WERI-Rb-1 (cell line): Measurements from ENCODE around the gene RALA.

ENCODE experiments used
- DNase-seq: peaks from one replicate; pipeline ENCODE4 v3.0.0-alpha.2; 2020
- H3K27ac ChIP-seq: fragments of 250-450 bp; sonication (Bioruptor Pico); 2 replicates; pipeline ENCODE4 v1.5.1; 2020; ENCODE audit warnings: mild to moderate bottlenecking, moderate library complexity
- H3K27me3 ChIP-seq: fragments of 250-450 bp; sonication (Bioruptor Pico); 2 replicates; pipeline ENCODE4 v1.5.1; 2021; ENCODE audit warnings: mild to moderate bottlenecking, low read depth, moderate library complexity; ENCODE audit not compliant: insufficient read depth, severe bottlenecking
- H3K36me3 ChIP-seq: fragments of 250-450 bp; sonication (Bioruptor Pico); 2 replicates; pipeline ENCODE4 v1.5.1; 2020; ENCODE audit warnings: mild to moderate bottlenecking, moderate library complexity
- H3K4me3 ChIP-seq: 2 replicates; pipeline ENCODE4 v1.5.1; 2011; ENCODE audit warnings: low read depth, mild to moderate bottlenecking, control low read depth, low read length
- H3K9me3 ChIP-seq: fragments of 250-450 bp; sonication (Bioruptor Pico); 2 replicates; pipeline ENCODE4 v1.5.1; 2021; ENCODE audit warnings: mild to moderate bottlenecking, moderate library complexity; ENCODE audit not compliant: severe bottlenecking
- CTCF ChIP-seq: IDR thresholded peaks from 2 replicates; pipeline ENCODE4 v1.5.1; 2011; ENCODE audit warnings: low read depth, mild to moderate bottlenecking, control low read depth, inconsistent platforms, low read length

The RALA gene

GRCh38 chr7:39615350-39615975, 7.9 kb upstream of the RALA start:
- TF ChIP-seq CTCF = no peak
- Histone ChIP-seq H3K4me3 (no peak overlapping the region), H3K27me3 (no peaks in the 10 kb centered on the region), H3K36me3 (no peaks in the 10 kb centered on the region), H3K9me3 (no peaks in the 10 kb centered on the region), H3K27ac (no peak overlapping the region)
- DNase-seq = no peak

- no peak for TF ChIP-seq CTCF
- Histone ChIP-seq H3K27ac (no peak overlapping the region), H3K27me3 (no peaks in the 10 kb centered on the region), H3K4me3 (no peak overlapping the region), H3K9me3 (no peaks in the 10 kb centered on the region), H3K36me3 (no peaks in the 10 kb centered on the region)
- no peak for DNase-seq
Observed at GRCh38 chr7:39616138-39616537, 7.2 kb upstream of the RALA start.

- DNase-seq = no peak
- H3K9me3 ChIP-seq = no peaks in the 10 kb centered on the region
- no peaks in the 10 kb centered on the region for H3K27me3 ChIP-seq
- no peak overlapping the region for H3K27ac ChIP-seq
- H3K36me3 ChIP-seq = no peaks in the 10 kb centered on the region
- TF ChIP-seq CTCF = no peak
- no peak overlapping the region for H3K4me3 ChIP-seq
Observed at GRCh38 chr7:39617005-39617404, 6.4 kb upstream of the RALA start.

DNA sequence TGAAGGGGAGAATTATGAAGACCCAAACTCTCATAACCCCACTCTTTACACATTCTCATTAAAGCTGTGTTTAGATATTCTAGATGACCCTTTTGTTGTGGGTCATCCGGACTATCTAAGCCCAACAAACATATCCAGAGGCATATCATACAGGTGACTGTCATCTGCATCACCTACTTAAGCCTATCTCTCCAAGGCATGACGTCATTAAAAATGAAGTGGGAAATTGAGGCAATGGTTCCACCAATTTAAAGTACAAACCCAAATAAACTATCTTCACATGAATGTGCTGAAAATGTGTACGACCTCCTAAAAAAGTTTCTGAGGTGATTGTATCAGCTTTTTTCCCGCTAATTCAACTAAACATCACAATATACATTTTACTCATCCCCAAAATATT, 4.5 kb upstream of the RALA start:
- Histone ChIP-seq H3K36me3 (no peaks in the 10 kb centered on the region), H3K4me3 (no peak overlapping the region), H3K9me3 (no peaks in the 10 kb centered on the region), H3K27ac (no peak overlapping the region), H3K27me3 (no peaks in the 10 kb centered on the region)
- no peak for DNase-seq
- TF ChIP-seq CTCF = no peak

- 0 out of 2 replicates have a peak, but pooled peaks cover 3% of the 10 kb centered on the region for H3K36me3 ChIP-seq
- no peaks in the 10 kb centered on the region for H3K9me3 ChIP-seq
- H3K4me3 ChIP-seq = no peak overlapping the region
- H3K27me3 ChIP-seq = no peaks in the 10 kb centered on the region
- TF ChIP-seq CTCF = no peak
- no peak overlapping the region for H3K27ac ChIP-seq
- no peak for DNase-seq
Observed at GRCh38 chr7:39620486-39620885, 2.9 kb upstream of the RALA start.

DNA sequence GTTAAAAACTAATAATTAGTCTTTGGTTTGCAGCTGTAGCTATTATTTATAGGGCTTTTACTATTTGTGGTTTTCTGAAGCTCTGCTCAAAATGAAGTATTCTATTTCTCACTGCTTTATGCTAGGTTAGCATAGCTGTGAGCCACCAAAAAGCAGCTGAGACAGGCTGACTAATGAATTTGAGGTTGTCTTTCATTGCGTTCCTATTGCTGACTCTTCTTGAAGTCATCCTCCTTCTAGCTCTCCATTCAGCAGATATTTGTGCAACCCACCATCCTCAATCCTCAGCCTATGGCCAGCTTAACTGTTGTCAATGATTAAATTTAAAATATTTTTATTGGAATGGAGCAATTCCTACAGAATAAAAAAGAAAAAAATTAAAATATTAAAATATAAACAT, 2.1 kb upstream of the RALA start:
- Histone ChIP-seq H3K36me3 (peaks cover 3% of the 10 kb centered on the region; the same call in 1 of the 2 replicates), H3K4me3 (no peak overlapping the region), H3K27ac (no peak overlapping the region), H3K9me3 (no peaks in the 10 kb centered on the region), H3K27me3 (no peaks in the 10 kb centered on the region)
- TF ChIP-seq CTCF = no peak
- no peak for DNase-seq
